ENCODE measurements around the gene EPG5. TPM values are rescaled to one million over a fixed set of nuclear protein-coding genes. Genes with fewer than 3 reads are reported as not detected.
"Not testable (repeated sequence)": the region's sequence is repeated elsewhere in the genome, so short reads cannot be mapped to it uniquely, and the experiment has no call there.

The EPG5 gene
- polyA plus RNA-seq, 1 of the 3 experiments (the other 2 are of a cell fraction): 13.6 TPM

GRCh38 chr18:45993438-45993837 is 26.3 kb upstream of the EPG5 start:
- WGBS (ENCODE audit: low lambda C conversion rate): 33% methylated on average over 4 of the region's 4 CpGs
- ChIA-PET CTCF (interaction anchor here (1.6 to 2.4 kb wide), 2 partner anchors 19 to 80 kb away, joined by 6 to 9 read pairs; no protein-coding TSS in a partner anchor), POLR2A (no interaction called here)
- peaks cover 0 to 10% of the 10 kb centered on the region in 2 experiments for H3K36me3 ChIP-seq (replicated peaks in 1 of 2; ENCODE audit: control insufficient read depth in 1 of 2, insufficient read depth in 2 of 2, low read length in 1 of 2)
- H3K4me3 ChIP-seq (ENCODE audit: low read depth in 2 of 2, low read length in 1 of 2): no peak overlapping the region
- no peaks in the 10 kb centered on the region for H3K79me2 ChIP-seq (ENCODE audit: insufficient read depth)
- H3K27me3 ChIP-seq (ENCODE audit: insufficient read depth): no peaks in the 10 kb centered on the region
- H3K4me2 ChIP-seq: peak overlapping the region; percentile 14; the same call in 1 of the 2 replicates
- no peaks in the 10 kb centered on the region for H3K9me2 ChIP-seq
- H4K20me1 ChIP-seq (ENCODE audit: insufficient read depth): no peaks in the 10 kb centered on the region
- DNase-seq: no peak
- peak overlapping the region in 1 of 2 experiments; percentile 38; a peak in 2 of 4 replicates for H3K27ac ChIP-seq (ENCODE audit: low read depth in 2 of 2, low read length in 1 of 2)
- TF ChIP-seq PBX3 (IDR thresholded peaks at IDR 0.05) (peak; percentile 68; the same call in 1 of the 2 replicates), MEF2A (IDR thresholded peaks at IDR 0.05; ENCODE audit: borderline replicate concordance, low read depth) (no peak), JUND (IDR thresholded peaks at IDR 0.05) (0 out of 2 replicates have a peak, but pooled peaks have one; percentile 27), RCOR1 (IDR thresholded peaks at IDR 0.05; ENCODE audit: low read length) (no peak), FOSL2 (IDR thresholded peaks at IDR 0.05; ENCODE audit: borderline replicate concordance, low read depth) (peak; percentile 50; the same call in 1 of the 2 replicates), TCF12 (IDR thresholded peaks at IDR 0.05) (peak; percentile 63; the same call in 1 of the 2 replicates)
- H3F3A ChIP-seq (replicated peaks; ENCODE audit: insufficient read depth): peaks cover 14% of the 10 kb centered on the region
- H2AFZ ChIP-seq (ENCODE audit: low read depth): peak overlapping the region; percentile 41; the same call in 1 of the 2 replicates
- peaks cover 0 to 2% of the 10 kb centered on the region in 2 experiments; a peak in 1 of 4 replicates for H3K4me1 ChIP-seq (ENCODE audit: control insufficient read depth in 1 of 2, insufficient read depth in 2 of 2, low read depth in 1 of 2, low read length in 1 of 2)
- H3K9ac ChIP-seq: no peak overlapping the region
- no peaks in the 10 kb centered on the region for H3K9me3 ChIP-seq

- H3K4me2 ChIP-seq; CTCF ChIA-PET; H4K20me1 ChIP-seq (ENCODE audit: insufficient read depth); H3K9me2 ChIP-seq; DNase-seq; H2AFZ ChIP-seq (ENCODE audit: low read depth); POLR2A ChIA-PET; H3K4me3 ChIP-seq (ENCODE audit: low read depth in 2 of 2, low read length in 1 of 2); H3K9me3 ChIP-seq; H3K9ac ChIP-seq; H3K4me1 ChIP-seq (ENCODE audit: control insufficient read depth in 1 of 2, insufficient read depth in 2 of 2, low read depth in 1 of 2, low read length in 1 of 2); H3K79me2 ChIP-seq (ENCODE audit: insufficient read depth); H3K27me3 ChIP-seq (ENCODE audit: insufficient read depth); H3K27ac ChIP-seq (ENCODE audit: low read depth in 2 of 2, low read length in 1 of 2): not testable (repeated sequence)
- WGBS (ENCODE audit: low lambda C conversion rate): 86% methylated on average over 6 of the region's 6 CpGs
- H3F3A ChIP-seq (replicated peaks; ENCODE audit: insufficient read depth): peaks cover 14% of the 10 kb centered on the region
- H3K36me3 ChIP-seq (replicated peaks in 1 of 2; ENCODE audit: control insufficient read depth in 1 of 2, insufficient read depth in 2 of 2, low read length in 1 of 2): peaks cover 0 to 17% of the 10 kb centered on the region in 2 experiments
- TF ChIP-seq TCF12 (IDR thresholded peaks at IDR 0.05): peak; percentile 34; the same call in 1 of the 2 replicates
These were observed 25.4 kb upstream of the EPG5 start for GRCh38 chr18:45992527-45992926.

- Histone ChIP-seq H4K20me1 (ENCODE audit: insufficient read depth) (no peaks in the 10 kb centered on the region), H3K4me2 (no peak overlapping the region), H3F3A (replicated peaks; ENCODE audit: insufficient read depth) (peaks cover 14% of the 10 kb centered on the region), H3K9ac (no peak overlapping the region), H3K9me3 (no peaks in the 10 kb centered on the region), H3K9me2 (no peaks in the 10 kb centered on the region), H3K36me3 (replicated peaks in 1 of 2; ENCODE audit: control insufficient read depth in 1 of 2, insufficient read depth in 2 of 2, low read length in 1 of 2) (peaks cover 0 to 18% of the 10 kb centered on the region in 2 experiments), H2AFZ (ENCODE audit: low read depth) (no peak overlapping the region), H3K4me1 (ENCODE audit: control insufficient read depth in 1 of 2, insufficient read depth in 2 of 2, low read depth in 1 of 2, low read length in 1 of 2) (no peaks in the 10 kb centered on the region), H3K27me3 (ENCODE audit: insufficient read depth) (no peaks in the 10 kb centered on the region), H3K4me3 (ENCODE audit: low read depth in 2 of 2, low read length in 1 of 2) (no peak overlapping the region), H3K79me2 (ENCODE audit: insufficient read depth) (no peaks in the 10 kb centered on the region), H3K27ac (ENCODE audit: low read depth in 2 of 2, low read length in 1 of 2) (no peak overlapping the region)
- no peak for DNase-seq
- WGBS (ENCODE audit: low lambda C conversion rate): 95% methylated on average over 3 of the region's 3 CpGs
- CTCF ChIA-PET: no interaction called here
- POLR2A ChIA-PET: no interaction called here
- TF ChIP-seq ZBTB33 (IDR thresholded peaks at IDR 0.05; ENCODE audit: borderline replicate concordance, low read depth) (no peak), RXRA (IDR thresholded peaks at IDR 0.05; ENCODE audit: borderline replicate concordance, low read depth) (no peak), PBX3 (IDR thresholded peaks at IDR 0.05) (no peak), NRF1 (IDR thresholded peaks at IDR 0.05; ENCODE audit: low read depth, low read length) (no peak), SIN3A (IDR thresholded peaks at IDR 0.05; ENCODE audit: borderline replicate concordance, low read depth, low read length) (no peak), MEF2A (IDR thresholded peaks at IDR 0.05; ENCODE audit: borderline replicate concordance, low read depth) (no peak), IRF3 (IDR thresholded peaks at IDR 0.05; ENCODE audit: low read depth, low read length) (no peak), FOXJ3 (CRISPR knock-in tag; IDR thresholded peaks at IDR 0.05) (no peak), GATA2 (CRISPR knock-in tag; IDR thresholded peaks at IDR 0.05) (no peak), CHD2 (IDR thresholded peaks at IDR 0.05; ENCODE audit: low read length, partially characterized antibody) (no peak), USF1 (IDR thresholded peaks at IDR 0.05; ENCODE audit: borderline replicate concordance, low read depth) (no peak), GABPA (IDR thresholded peaks at IDR 0.05; ENCODE audit: low read depth) (no peak), JUND (IDR thresholded peaks at IDR 0.05) (no peak)
These were observed 24.7 kb upstream of the EPG5 start for GRCh38 chr18:45991788-45992187.

All from SK-N-SH (cell line).